GM18517 (cell line): ENCODE measurements around the gene SLC2A4RG.
"Not testable (repeated sequence)": the region's sequence is repeated elsewhere in the genome, so short reads cannot be mapped to it uniquely, and the experiment has no call there.

Source experiments
- ATAC-seq: cut with Tn5 transposase; IDR thresholded peaks from one replicate; pipeline ENCODE4 v1.9.1; 2021; ENCODE audit warnings: mild to moderate bottlenecking, moderate library complexity; ENCODE audit not compliant: unreplicated experiment

The SLC2A4RG gene

DNA sequence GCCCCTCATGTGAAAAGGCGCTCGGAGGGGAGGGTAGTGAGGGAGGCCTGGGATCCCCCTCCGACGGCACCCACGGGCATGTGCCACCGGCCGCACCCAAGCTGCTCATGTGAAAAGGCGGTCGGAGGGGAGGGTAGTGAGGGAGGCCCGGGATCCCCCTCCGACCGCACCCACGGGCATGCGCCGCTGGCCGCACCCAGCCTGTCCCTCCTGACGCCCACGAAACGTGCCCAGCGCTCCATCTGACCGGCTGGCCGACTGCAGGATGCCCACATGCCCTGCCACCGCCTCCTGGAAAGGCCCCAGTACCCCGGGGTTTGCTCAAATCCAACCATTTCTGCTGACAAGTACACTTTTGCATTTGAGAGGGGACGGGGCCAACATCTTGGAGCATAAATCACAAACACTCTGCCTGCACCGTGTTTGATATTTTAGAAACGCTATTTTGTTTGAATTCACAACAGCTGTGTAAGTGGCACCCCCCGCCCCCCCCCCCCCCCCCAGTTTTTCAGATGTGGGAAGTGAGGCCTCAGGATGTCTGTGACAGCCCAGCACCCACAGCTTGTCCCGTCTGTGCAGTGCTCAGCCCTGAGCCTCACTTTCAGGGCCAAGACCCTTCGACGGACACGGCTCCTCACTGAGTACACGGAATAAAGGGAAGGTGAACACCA lies 34.1 kb downstream of the SLC2A4RG start:
- no peak for ATAC-seq

DNA sequence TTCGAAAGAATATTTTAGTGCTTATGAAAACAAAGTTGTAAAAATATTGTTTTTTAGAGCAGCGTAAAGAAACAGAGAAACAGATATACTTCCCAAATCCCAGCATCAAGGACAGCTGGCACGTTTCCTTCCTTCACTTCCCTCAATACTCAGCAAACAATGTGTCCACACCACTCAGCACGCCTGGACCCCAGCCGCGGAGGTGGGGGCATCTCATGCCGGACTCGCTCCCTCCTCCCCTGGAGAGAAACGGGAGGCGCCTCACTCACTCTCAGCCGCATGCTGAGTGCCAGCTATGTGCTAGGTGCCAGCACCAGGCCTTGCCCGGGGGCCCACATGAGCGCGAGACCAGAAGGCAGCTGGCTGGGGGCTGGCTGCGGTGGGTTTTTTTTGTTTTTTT lies 34.7 kb downstream of the SLC2A4RG start:
- ATAC-seq, result no peak

DNA sequence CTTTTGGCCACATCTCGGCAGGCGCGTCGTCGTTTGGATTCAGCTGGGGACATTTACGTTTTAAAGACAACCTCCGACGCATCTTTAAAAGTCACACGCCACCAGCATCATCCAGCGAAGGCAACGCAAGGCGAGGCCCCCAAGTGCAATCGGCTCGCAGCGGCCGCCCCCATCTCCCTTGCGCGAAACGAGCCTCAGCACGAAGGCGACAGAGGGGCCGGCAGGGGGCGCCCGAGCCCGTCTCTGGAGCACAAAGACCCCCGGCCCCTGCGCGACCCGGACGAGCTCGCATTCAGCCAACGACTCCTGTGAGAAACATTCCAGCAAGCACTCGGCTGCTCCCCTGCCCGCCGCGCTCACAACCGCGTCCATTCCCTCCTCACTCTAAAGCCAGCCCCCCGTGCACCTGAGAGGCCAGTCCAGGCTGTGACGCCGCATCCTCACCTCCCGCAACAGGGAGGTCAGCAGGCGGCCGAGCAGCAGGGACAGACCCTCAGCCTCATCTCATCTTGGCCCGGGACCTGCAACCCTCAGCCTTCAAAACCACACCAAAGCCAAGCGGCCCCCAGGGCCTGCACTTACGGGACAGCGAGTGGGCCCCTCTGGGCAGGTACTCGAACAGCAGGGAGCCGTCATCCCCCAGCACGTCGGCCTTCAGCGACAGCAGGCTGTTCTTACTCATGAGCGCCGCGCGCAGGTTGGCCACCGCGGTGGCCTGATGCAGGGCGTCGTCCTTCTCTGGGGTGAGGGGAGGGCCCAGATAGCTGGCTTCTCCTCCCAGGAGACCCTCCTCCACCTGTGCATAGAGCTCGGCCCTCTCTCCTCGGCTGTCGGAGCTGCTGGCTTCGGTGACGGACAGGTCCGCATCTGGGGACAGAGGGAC lies 35.8 kb downstream of the SLC2A4RG start:
- no peak for ATAC-seq

DNA sequence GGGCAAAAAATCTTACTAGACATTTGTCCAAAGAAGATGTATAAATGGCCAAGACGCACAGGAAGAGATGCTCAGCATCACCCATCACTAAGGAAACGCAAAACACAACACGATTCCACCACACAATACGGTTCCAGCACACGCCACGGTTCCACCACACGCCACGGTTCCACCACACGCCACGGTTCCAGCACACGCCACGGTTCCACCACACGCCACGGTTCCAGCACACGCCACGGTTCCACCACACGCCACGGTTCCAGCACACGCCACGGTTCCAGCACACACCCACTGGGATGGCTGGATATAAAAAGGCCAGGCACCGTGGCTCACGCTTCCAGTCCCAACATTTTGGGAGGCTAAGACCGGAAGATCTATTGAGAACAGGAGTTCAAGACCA lies 37.3 kb downstream of the SLC2A4RG start:
- not testable (repeated sequence) for ATAC-seq

DNA sequence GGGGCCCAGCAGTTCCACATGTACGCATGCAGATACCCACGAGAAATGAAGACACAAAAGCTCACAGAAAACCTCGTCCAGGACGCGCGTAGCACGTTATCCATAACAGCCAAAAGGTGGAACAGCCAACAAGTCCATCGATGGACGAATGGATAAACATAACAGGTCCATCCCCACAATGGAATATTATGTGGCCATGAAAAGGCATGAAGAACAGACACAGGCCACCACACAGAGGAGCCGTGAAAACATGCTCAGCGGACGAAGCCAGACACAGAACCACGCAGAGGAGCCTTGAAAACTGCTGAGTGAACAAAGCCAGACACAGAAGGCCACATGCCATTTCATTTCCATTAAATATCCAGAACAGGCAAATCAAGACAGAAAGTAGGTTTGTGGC lies 38.0 kb downstream of the SLC2A4RG start:
- no peak for ATAC-seq

DNA sequence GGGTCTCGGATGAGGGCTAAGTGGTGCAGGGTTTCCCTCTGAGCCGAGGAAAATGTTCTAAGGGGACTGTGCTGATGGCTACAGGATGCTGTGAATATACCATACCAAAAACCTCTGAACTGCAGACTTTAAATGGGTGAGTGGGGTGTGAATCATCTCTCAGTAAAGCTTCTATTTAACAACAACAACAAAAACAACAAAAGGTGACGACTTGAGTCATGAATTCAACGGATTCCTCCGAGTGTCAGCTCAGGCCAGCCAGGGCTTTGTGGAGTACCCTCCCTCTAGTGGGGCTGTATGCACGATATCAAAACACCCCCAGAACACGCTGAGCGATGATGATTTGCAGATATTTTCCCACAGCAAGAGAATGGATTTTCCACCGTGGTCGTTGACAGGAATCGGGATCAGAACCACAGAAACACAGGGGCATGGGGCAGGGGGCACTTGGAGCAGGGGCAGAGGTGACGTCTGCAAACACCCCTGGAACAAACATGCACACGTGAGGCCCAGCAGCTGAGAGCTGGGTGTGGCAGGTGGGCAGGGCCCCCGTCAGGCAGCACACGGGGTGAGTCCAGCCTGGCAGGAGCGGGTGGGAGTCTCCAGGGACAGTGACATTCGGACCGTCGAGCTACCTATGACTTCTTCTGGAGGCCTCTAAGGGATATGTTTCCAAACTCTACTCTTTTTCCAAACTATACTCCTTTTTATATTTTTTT lies 38.6 kb downstream of the SLC2A4RG start:
- ATAC-seq, result no peak

DNA sequence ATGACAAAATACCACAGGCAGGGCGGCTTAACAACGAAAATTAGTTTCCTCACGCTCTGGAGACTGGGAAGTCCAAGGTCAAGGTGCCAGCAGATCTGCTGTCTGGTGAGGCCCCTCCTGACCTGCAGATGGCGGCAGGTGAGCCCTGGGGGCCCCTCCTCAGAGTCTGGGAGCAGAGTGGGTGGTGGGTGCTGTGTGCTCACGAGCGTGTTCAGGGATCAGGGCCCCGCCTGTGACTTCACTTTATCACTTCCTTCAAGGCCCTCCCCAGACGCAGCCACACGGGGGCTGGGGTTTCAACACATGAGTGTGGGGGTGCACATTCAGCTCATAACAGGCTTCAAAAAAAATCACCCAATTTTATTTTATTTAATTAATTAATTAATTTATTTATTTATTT lies 39.3 kb downstream of the SLC2A4RG start:
- no peak for ATAC-seq

DNA sequence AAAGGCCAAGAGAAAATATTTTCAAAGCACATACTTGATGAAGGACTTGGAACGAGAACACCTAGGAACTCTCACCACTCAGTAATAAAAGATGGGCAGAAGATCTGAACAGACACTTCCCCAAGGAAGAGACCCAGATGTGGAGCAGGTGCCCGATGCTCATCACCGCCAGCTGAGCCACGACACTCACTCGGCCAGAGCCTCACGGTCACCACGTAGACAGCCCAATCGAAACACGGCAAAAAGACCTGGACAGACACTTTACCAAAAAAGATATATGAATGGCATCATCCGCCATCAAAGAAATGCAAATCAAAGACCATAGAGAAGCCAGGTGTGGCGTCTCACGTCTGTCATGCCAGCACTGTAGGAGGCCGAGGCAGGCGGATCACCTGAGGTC lies 41.6 kb downstream of the SLC2A4RG start:
- ATAC-seq, result no peak

DNA sequence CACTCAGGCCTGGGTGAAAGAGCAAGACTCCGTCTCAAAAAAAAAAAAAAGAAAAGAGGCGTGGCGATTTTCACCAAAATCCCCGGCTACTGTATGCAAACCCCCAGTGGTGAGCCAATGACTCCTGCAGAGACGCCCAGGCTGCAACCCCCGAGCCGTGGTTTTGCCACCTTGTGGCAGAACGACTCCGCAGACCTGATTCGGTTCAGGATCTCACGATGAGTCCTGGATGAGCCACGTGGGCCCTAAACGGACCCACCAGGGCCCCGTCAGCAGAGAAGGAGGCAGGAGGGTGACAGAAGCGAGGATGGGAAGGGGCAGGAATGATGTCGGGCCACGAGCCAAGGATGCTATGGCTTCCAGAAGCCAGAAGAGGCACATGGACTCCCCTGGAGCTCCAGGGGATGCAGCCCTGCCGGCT lies 42.5 kb downstream of the SLC2A4RG start:
- no peak for ATAC-seq

DNA sequence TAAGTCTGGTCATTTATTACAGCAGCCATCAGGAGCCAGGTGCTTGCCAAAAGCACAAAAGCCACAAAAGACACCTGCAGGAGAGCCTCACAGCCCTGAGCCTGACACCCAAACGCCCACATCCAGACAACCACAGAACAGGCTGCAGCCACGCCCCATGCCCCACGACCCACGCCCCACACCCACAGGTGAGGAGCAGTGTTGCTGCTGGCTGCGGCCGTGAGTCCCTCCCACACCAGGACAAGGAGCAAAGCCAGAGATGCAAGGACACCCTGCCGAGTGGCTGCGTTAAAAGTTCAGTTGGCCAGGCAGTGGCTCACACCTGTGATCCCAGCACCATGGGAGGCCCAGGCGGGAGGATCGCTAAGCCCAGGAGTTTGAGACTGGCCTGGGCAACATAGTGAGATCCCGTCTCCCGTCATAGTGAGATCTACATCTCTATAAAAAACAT lies 43.0 kb downstream of the SLC2A4RG start:
- ATAC-seq, result no peak

DNA sequence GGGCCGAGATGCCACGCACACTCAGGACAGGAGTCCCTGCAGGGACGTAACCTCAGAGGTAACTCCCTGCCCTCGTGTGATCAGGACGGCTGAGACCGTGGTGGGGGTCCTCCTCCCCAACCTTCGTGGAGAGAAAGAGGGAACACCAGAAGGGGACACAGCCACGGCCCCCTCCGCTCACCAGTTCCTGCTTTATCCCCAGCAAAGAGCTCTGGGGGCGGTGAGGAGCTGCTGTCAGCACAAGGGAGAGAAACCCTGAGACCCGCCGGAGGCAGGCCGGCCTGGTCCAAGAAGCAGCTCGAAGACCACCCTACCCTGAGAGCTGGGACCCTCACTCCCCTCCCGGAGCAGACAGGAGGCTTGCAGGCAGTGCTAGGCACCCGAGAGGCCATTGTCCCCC lies 44.4 kb downstream of the SLC2A4RG start:
- ATAC-seq, result no peak

DNA sequence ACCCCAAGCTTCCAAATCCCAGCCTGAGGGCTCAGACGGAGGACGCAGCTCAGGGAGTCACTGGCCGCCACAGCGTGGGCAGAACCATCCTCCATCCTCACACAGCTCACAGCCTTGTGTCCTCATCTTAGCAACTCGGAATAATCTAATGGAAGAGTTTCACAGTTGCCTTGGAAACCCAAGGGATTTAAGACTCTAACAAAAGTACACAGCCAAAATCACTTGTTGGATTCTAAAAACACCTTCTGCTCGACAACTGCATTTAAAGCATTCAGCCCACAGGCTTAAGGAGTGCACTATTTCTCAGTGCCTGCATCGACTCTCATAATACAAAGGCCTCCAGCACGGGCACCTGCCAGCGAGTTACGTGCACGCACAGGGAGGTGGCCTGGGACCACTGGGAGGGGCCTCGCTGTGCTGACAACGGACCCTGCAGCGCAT lies 46.1 kb downstream of the SLC2A4RG start:
- no peak for ATAC-seq

DNA sequence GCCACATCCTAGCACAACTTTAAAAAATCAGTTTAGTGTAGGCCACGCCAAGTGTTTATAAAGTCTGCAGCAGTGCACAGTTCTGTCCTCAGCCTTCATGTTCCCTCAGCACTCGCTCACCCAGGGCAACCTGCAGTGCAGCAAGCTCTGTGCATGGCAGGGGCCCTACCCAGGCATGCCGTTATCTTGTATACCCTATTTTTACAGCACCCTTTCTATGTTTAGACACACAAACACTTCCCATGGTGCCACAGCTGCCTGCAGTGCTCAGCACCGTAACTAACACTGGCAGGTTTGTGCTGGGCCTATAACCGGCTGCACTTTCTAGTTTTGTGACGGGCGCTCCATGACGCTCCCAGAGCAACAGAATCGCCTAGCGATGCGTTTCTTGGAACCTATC lies 47.7 kb downstream of the SLC2A4RG start:
- no peak for ATAC-seq

DNA sequence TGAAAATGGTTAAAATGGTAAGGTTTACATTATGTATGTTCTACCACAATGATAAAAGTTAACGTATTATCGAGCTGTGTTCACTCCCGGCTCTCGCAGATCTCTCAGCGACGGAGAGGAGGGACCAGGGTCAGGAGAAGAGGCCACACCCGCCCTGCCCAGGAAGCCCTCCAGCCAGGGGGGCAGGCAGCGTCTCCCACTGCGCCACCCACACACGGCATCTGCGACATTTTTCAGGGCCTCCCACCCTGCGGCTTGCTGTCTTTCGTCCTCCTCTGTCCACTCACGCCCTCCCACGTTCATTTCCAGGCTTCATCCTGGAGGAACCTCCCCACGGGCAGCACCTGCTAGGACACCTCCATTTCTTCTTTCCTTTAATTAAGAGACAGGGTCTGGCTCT lies 48.2 kb downstream of the SLC2A4RG start:
- no peak for ATAC-seq

DNA sequence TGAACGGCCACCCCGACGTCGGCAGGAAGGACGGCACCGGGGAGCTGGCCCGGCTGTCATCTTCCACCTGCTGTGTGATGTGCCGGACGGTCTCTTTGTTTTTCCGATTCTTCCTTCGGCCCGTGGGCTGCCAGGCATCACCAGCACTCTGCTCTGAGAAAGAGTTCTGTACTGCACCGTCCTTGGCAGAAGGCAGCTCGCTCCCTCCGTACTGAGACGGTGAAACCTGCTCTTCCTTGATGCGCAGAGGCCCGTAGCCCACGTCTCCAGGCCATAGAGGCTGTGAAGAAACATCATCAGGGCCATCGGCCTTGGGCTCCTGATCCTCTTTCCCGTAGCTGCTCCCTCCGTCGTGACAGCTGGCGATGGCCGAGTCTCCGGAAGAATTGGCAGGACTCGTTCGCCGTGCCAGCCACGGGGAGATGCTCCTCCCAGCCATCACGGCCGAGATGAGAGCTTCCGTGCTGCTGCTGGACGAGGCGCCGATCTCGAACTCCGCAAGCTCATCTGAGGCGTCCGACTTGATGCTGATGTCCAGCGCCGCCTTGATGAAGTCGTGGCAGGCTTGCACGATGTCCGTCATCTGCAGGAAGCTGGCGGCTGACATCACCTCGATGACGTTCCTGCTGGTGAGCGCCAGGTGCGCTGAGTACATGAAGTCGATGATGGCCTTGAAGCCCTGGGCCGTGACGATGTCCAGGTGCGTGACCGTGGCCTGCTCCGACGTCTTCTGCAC lies 50.4 kb downstream of the SLC2A4RG start:
- ATAC-seq, result no peak

DNA sequence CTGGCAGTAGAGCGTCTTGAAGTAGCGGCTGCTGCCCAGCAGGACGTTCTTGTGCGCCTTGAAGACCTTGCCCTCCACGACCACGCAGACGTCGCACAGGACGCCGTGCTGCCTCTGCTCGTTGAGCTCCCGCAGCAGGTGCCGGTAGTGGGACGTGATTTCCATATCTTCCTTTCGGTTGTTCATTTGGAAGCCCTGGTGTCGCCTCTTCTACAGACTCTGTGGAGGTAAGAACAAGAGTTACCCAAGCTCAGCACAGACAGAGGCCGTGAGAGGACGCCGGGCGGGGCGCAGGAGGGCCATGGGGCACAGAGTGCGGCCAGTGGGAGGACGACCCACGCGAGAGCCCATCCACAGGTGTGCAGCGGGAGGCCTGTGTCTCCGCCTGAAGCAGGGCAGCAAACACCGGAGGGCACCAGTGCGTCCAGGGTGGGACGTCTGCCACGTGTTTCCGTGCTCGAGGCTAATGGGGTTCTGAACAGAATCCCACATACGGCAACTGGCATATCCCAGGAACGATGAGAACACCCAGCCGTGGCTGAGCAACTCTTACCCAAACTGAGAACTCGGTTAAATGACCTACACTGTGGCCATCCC lies 51.1 kb downstream of the SLC2A4RG start:
- no peak for ATAC-seq

DNA sequence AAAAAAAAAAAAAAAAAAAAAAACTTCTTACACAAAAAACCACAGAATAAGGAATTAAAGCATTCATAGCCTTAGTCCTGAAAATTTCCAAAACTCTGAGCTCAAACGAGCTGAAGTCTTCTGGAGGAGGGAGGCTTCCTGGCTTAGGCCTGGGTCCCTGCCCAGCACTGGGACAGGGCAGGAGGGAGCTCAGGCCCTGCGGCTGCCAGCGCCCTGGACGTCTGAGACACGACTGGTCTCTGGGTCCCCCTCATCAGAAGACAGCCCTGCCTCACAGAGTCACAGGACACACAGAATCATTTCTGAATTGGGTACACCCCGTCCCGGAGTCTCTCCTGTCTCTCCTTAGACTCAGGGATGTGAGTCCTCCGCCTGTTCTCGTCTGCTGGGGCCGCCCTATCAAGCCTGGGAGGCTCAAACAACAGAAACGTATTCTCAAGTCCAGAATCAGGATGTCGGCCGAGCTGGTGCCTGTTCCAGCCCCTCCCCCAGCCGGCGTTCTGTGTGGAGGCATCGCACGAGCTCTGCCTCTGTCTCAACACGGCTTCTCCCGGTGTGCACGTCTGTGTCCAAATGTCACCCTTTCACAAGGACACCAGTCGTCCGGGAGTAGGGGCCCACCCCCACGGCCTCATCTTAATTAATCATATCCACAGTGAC lies 52.1 kb downstream of the SLC2A4RG start:
- ATAC-seq, result no peak

DNA sequence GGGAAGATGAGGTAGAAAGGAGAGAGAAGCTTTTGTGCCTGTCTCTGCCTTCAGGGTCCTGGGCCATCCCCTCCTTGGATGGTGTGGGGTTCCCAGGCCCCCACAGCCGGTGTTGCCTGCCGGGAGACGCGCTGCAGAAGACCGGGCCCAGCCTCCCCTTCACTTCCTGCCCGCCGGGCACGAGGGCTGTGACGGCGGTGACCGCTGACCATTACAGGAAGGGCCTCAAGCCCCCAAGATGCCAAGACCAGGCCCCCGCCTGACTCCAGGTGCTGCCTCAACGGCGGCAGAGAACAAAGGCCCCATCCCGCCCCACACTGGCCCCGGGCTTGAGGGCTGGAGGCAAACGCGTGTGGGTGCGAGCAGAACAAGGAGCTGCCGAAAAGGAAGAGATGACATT lies 53.3 kb downstream of the SLC2A4RG start:
- no peak for ATAC-seq
